Measurements from ENCODE around the gene GPR157.

GRCh38 chr1:9080705-9081291 lies 48.1 kb downstream of the GPR157 start:
- TF ChIP-seq CTCF (IDR thresholded peaks at IDR 0.05; ENCODE audit: low read depth, low read length) (no peak), EZH2phosphoT487 (IDR thresholded peaks at IDR 0.05; ENCODE audit: low read depth) (no peak)
